ENCODE results near the gene PLIN4. TPM values are rescaled to one million over a fixed set of nuclear protein-coding genes. Genes with fewer than 3 reads are reported as not detected.

PLIN4 gene
- total and polyA plus RNA-seq, 9 of the 15 experiments (the other 6 are each of a cell fraction or from before 2014, with no cell fraction given), result 0.04 to 0.16 (median 0.07) TPM; not detected in 3

DNA sequence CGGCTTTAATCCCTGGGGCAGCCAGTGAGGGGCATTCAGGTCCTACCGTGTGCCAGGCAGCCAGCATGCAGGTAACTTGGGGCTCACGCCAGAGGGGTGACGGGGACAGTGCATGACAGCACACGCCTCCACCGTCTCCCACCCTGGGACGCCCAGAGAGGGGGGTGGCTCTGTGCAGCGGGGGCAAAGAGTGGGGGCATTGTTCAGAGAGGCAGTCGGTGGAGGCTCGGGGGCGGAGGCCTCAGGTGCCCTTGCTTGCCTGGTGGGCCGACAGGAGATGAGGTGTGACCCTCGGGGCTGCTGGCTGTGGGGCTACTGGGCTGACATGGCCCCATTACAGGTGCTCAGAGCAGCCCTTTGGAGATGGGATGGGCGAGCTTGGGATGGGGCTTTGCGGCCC lies 18.4 kb downstream of the PLIN4 start (continued):
- TF ChIP-seq, protein P1, sequence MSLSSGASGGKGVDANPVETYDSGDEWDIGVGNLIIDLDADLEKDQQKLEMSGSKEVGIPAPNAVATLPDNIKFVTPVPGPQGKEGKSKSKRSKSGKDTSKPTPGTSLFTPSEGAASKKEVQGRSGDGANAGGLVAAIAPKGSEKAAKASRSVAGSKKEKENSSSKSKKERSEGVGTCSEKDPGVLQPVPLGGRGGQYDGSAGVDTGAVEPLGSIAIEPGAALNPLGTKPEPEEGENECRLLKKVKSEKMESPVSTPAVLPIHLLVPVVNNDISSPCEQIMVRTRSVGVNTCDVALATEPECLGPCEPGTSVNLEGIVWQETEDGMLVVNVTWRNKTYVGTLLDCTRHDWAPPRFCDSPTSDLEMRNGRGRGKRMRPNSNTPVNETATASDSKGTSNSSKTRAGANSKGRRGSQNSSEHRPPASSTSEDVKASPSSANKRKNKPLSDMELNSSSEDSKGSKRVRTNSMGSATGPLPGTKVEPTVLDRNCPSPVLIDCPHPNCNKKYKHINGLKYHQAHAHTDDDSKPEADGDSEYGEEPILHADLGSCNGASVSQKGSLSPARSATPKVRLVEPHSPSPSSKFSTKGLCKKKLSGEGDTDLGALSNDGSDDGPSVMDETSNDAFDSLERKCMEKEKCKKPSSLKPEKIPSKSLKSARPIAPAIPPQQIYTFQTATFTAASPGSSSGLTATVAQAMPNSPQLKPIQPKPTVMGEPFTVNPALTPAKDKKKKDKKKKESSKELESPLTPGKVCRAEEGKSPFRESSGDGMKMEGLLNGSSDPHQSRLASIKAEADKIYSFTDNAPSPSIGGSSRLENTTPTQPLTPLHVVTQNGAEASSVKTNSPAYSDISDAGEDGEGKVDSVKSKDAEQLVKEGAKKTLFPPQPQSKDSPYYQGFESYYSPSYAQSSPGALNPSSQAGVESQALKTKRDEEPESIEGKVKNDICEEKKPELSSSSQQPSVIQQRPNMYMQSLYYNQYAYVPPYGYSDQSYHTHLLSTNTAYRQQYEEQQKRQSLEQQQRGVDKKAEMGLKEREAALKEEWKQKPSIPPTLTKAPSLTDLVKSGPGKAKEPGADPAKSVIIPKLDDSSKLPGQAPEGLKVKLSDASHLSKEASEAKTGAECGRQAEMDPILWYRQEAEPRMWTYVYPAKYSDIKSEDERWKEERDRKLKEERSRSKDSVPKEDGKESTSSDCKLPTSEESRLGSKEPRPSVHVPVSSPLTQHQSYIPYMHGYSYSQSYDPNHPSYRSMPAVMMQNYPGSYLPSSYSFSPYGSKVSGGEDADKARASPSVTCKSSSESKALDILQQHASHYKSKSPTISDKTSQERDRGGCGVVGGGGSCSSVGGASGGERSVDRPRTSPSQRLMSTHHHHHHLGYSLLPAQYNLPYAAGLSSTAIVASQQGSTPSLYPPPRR (CRISPR knock-in tag; IDR thresholded peaks at IDR 0.05; ENCODE audit: borderline replicate concordance), result no peak
- TF ChIP-seq HOXB6 (CRISPR knock-in tag; IDR thresholded peaks at IDR 0.05; ENCODE audit: borderline replicate concordance) (no peak), NBN (IDR thresholded peaks at IDR 0.05; ENCODE audit: low read depth) (no peak), DNMT1 (IDR thresholded peaks at IDR 0.05) (no peak)
- TF ChIP-seq, protein P2, sequence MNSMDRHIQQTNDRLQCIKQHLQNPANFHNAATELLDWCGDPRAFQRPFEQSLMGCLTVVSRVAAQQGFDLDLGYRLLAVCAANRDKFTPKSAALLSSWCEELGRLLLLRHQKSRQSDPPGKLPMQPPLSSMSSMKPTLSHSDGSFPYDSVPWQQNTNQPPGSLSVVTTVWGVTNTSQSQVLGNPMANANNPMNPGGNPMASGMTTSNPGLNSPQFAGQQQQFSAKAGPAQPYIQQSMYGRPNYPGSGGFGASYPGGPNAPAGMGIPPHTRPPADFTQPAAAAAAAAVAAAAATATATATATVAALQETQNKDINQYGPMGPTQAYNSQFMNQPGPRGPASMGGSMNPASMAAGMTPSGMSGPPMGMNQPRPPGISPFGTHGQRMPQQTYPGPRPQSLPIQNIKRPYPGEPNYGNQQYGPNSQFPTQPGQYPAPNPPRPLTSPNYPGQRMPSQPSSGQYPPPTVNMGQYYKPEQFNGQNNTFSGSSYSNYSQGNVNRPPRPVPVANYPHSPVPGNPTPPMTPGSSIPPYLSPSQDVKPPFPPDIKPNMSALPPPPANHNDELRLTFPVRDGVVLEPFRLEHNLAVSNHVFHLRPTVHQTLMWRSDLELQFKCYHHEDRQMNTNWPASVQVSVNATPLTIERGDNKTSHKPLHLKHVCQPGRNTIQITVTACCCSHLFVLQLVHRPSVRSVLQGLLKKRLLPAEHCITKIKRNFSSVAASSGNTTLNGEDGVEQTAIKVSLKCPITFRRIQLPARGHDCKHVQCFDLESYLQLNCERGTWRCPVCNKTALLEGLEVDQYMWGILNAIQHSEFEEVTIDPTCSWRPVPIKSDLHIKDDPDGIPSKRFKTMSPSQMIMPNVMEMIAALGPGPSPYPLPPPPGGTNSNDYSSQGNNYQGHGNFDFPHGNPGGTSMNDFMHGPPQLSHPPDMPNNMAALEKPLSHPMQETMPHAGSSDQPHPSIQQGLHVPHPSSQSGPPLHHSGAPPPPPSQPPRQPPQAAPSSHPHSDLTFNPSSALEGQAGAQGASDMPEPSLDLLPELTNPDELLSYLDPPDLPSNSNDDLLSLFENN (IDR thresholded peaks at IDR 0.05; ENCODE audit: low read depth in 2 of 2, low read length in 2 of 2), result no peak

Data from K562 (cell line).